Left renal pelvis (tissue), 4 donors: ENCODE measurements around the gene RGL1. TPM values are rescaled to one million over a fixed set of nuclear protein-coding genes. Genes with fewer than 3 reads are reported as not detected.

Experiments
- polyA plus RNA-seq, 4 donors: library from polyadenylated mRNA; unstranded; fragments of 120-200 nt; gene quantifications; one replicate each; pipeline ENCODE4 v1.2.1, GENCODE V29; 2013; ENCODE audit not compliant: insufficient read length in 4 of 4

Gene RGL1
- polyA plus RNA-seq, 4 donors = 46.7 to 158 (median 55.8) TPM

Other genes starting within 250 kb of the RGL1 start
- gene NCF2, start 214.7 kb upstream of the RGL1 start, polyA plus RNA-seq = 10 to 100 TPM in 1 of 4 donors, 1 to 10 TPM in 3; 3.3 to 10.2 (median 4.9) TPM
- 100 to 1,000 TPM; 152 to 230 (median 173) TPM for gene ARPC5, start 169.3 kb upstream of the RGL1 start, polyA plus RNA-seq
- gene APOBEC4, start 151.8 kb upstream of the RGL1 start, polyA plus RNA-seq = not detected
- 10 to 100 TPM in 1 of 4 donors, 1 to 10 TPM in 3; 6.6 to 12.9 (median 7.9) TPM for gene COLGALT2, start 232.6 kb downstream of the RGL1 start, polyA plus RNA-seq
- 10 to 100 TPM; 43.0 to 55.1 (median 47.7) TPM for gene TSEN15, start 246.6 kb downstream of the RGL1 start, polyA plus RNA-seq